Stomach (tissue), 9 donors: ENCODE results near the gene EHD1. TPM values are rescaled to one million over a fixed set of nuclear protein-coding genes. Genes with fewer than 3 reads are reported as not detected.

Experiments
- DNase-seq, 2 donors: peaks; one replicate each; pipeline versions ENCODE4 v3.0.0 to v3.0.0-alpha.2; 2013 to 2019
- H3K27ac ChIP-seq, 5 donors: fragments of 200-600 bp in 4 of 5; sonication (generic) in 4 of 5; one replicate each; pipeline ENCODE4 v1.5.1; 2013 to 2019; ENCODE audit warnings: mild to moderate bottlenecking in 1 of 5, moderate library complexity in 1 of 5
- H3K27me3 ChIP-seq, 3 donors: fragments of 200-600 bp; sonication (generic); one replicate each; pipeline ENCODE4 v1.5.1; 2017 to 2019; ENCODE audit warnings: mixed run types in 1 of 3
- H3K36me3 ChIP-seq, 4 donors: fragments of 200-600 bp; sonication (generic); 1 replicate in 3 of 4; 2 replicates in 1 of 4; pipeline ENCODE4 v1.5.1; 2016 to 2019
- H3K4me1 ChIP-seq, 4 donors: fragments of 200-600 bp; sonication (generic); one replicate each; pipeline ENCODE4 v1.5.1; 2016 to 2019
- H3K4me3 ChIP-seq, 4 donors: fragments of 200-600 bp; sonication (generic) in 3 of 4; one replicate each; pipeline ENCODE4 v1.5.1; 2016 to 2019; ENCODE audit warnings: mild to moderate bottlenecking in 1 of 4
- H3K9me3 ChIP-seq, 4 donors: fragments of 200-600 bp; sonication (generic); one replicate each; pipeline ENCODE4 v1.5.1; 2016 to 2019
- EP300 ChIP-seq: sonication (generic); formaldehyde crosslinking; IDR thresholded peaks from one replicate; pipeline ENCODE4 v1.6.1; 2017; ENCODE audit warnings: antibody characterized with exemption
- POLR2A ChIP-seq, 4 donors: fragments of 450-650 bp; IDR thresholded peaks; one replicate each; pipeline ENCODE4 v1.6.1; 2016; ENCODE audit warnings: antibody characterized with exemption in 4 of 4, control low read depth in 2 of 4, mild to moderate bottlenecking in 1 of 4, moderate library complexity in 1 of 4
- POLR2AphosphoS5 ChIP-seq, 3 donors: sonication (generic); formaldehyde crosslinking; IDR thresholded peaks; one replicate each; pipeline ENCODE4 v1.6.1; 2016; ENCODE audit warnings: antibody characterized with exemption in 3 of 3
- WGBS, 5 donors: extraction: QIAGEN DNeasy Blood & Tissue Kit in 3 of 5; methylation state at CpG; one replicate each; pipeline versions ENCODE4 v1.1.5 to v1.1.7; 2013 to 2018; 5-methylcytosine and 5-hydroxymethylcytosine counted together
- intact Hi-C: fragments of 100-400 bp; cut with DNase I; formaldehyde crosslinking; loops from one replicate; pipeline ENCODE4 v1.15.1; 2023; ENCODE audit warnings: low total_unique reads
- polyA plus RNA-seq, 3 donors: library from polyadenylated mRNA; stranded (reverse); fragments of 200-250 nt; gene quantifications; one replicate each; pipeline ENCODE4 v1.2.3, GENCODE V29; 2013
- total RNA-seq, 5 donors: library from RNA; depleted of rRNA; stranded (reverse); fragments of >200 nt; gene quantifications; one replicate each; pipeline versions ENCODE4 v1.1.0 to v1.2.3, GENCODE V29; 2014 to 2016
- TF ChIP-seq, protein P1 (sequence below), 7 experiments: fragments of 450-650 bp in 4 of 7; fragments of 200-600 bp in 3 of 7; sonication (generic) in 3 of 7; IDR thresholded peaks; one replicate each; pipeline ENCODE4 v1.5.1; 2016 to 2019; ENCODE audit warnings: antibody characterized with exemption in 7 of 7, control low read depth in 2 of 7, mild to moderate bottlenecking in 1 of 7
- donor health status: healthy with polysubstance abuse.
- donor health status: Bipolar disorder and iron deficiency.
- donor health status: healthy.

EHD1 gene
- total and polyA plus RNA-seq, 8 donors, result 17.9 to 160 (median 37.5) TPM

- peak; percentile 84 to 87 for DNase-seq
Measured at GRCh38 chr11:64893194-64894069, 15.0 kb upstream of the EHD1 start.

GRCh38 chr11:64892838-64893193 is 14.4 kb upstream of the EHD1 start:
- TF ChIP-seq EP300, result no peak
- TF ChIP-seq POLR2A (IDR thresholded peaks at IDR 0.05), result no peak
- TF ChIP-seq, protein P1, sequence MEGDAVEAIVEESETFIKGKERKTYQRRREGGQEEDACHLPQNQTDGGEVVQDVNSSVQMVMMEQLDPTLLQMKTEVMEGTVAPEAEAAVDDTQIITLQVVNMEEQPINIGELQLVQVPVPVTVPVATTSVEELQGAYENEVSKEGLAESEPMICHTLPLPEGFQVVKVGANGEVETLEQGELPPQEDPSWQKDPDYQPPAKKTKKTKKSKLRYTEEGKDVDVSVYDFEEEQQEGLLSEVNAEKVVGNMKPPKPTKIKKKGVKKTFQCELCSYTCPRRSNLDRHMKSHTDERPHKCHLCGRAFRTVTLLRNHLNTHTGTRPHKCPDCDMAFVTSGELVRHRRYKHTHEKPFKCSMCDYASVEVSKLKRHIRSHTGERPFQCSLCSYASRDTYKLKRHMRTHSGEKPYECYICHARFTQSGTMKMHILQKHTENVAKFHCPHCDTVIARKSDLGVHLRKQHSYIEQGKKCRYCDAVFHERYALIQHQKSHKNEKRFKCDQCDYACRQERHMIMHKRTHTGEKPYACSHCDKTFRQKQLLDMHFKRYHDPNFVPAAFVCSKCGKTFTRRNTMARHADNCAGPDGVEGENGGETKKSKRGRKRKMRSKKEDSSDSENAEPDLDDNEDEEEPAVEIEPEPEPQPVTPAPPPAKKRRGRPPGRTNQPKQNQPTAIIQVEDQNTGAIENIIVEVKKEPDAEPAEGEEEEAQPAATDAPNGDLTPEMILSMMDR (IDR thresholded peaks at IDR 0.05), result no peak
- no peak for TF ChIP-seq POLR2AphosphoS5 (IDR thresholded peaks at IDR 0.05)
- Histone ChIP-seq H3K4me3 (peak overlapping the region; percentile 37 to 52 (median 45)), H3K4me1 (peaks cover 32 to 56% (median 45%) of the 10 kb centered on the region in 4 donors), H3K36me3 (peaks cover 7 to 34% (median 34%) of the 10 kb centered on the region in 4 donors), H3K27ac (peak overlapping the region; percentile 84 to 94 (median 86)), H3K9me3 (no peaks in the 10 kb centered on the region), H3K27me3 (no peaks in the 10 kb centered on the region)
- WGBS, 5 donors, result 29 to 60% (median 50%) methylated on average over 3 to 10 of the region's 10 CpGs
- intact Hi-C loops, result loop anchor here (2.0 kb wide), 1 partner anchor 46 kb away; no protein-coding TSS in a partner anchor
- no peak for DNase-seq

More at GRCh38 chr11:64893194-64894069, 15.0 kb upstream of the EHD1 start:
- Histone ChIP-seq H3K36me3 (peaks cover 13 to 41% (median 40%) of the 10 kb centered on the region in 4 donors), H3K4me1 (peaks cover 26 to 49% (median 39%) of the 10 kb centered on the region in 4 donors), H3K27ac (peak overlapping the region; percentile 84 to 94 (median 86)), H3K9me3 (no peaks in the 10 kb centered on the region), H3K4me3 (peak overlapping the region; percentile 37 to 52 (median 45)), H3K27me3 (no peaks in the 10 kb centered on the region)
- TF ChIP-seq EP300 (no peak), POLR2AphosphoS5 (IDR thresholded peaks at IDR 0.05) (peak in 2 of 3 donors; percentile 88), POLR2A (IDR thresholded peaks at IDR 0.05) (peak in 1 of 4 donors; percentile 67)
- TF ChIP-seq, protein P1 (IDR thresholded peaks at IDR 0.05), result peak in 2 of 7 experiments; percentile 36 to 68
- 34 to 57% (median 40%) methylated on average over 21 to 25 of the region's 25 CpGs for WGBS, 5 donors
- intact Hi-C loops, result loop anchor here (2.0 kb wide), 1 partner anchor 47 kb away; no protein-coding TSS in a partner anchor

GRCh38 chr11:64892411-64892831 is 14.0 kb upstream of the EHD1 start:
- TF ChIP-seq POLR2AphosphoS5 (IDR thresholded peaks at IDR 0.05), result no peak
- TF ChIP-seq EP300, result no peak
- TF ChIP-seq, protein P1 (IDR thresholded peaks at IDR 0.05), result no peak
- no peak for TF ChIP-seq POLR2A (IDR thresholded peaks at IDR 0.05)
- H3K27ac ChIP-seq, result peak overlapping the region; percentile 84 to 94 (median 86)
- no peak for DNase-seq
- no peaks in the 10 kb centered on the region for H3K9me3 ChIP-seq
- 23 to 59% (median 41%) methylated on average over 11 of the region's 11 CpGs for WGBS, 5 donors
- peaks cover 3 to 30% (median 30%) of the 10 kb centered on the region in 4 donors for H3K36me3 ChIP-seq
- peaks cover 36 to 59% (median 49%) of the 10 kb centered on the region in 4 donors for H3K4me1 ChIP-seq
- no peaks in the 10 kb centered on the region for H3K27me3 ChIP-seq
- intact Hi-C loops, result loop anchor here (2.0 kb wide), 1 partner anchor 46 kb away; no protein-coding TSS in a partner anchor
- H3K4me3 ChIP-seq, result peak overlapping the region; percentile 37 to 52 (median 45)

- Histone ChIP-seq H3K4me1 (peaks cover 37 to 65% (median 53%) of the 10 kb centered on the region in 4 donors), H3K36me3 (peaks cover 0 to 25% (median 25%) of the 10 kb centered on the region in 4 donors), H3K27ac (peak overlapping the region; percentile 84 to 94 (median 86)), H3K4me3 (peak overlapping the region; percentile 37 to 52 (median 45)), H3K9me3 (no peaks in the 10 kb centered on the region), H3K27me3 (no peaks in the 10 kb centered on the region)
- WGBS, 5 donors, result 37 to 57% (median 48%) methylated on average over 5 of the region's 5 CpGs
- DNase-seq, result no peak
- TF ChIP-seq POLR2AphosphoS5 (IDR thresholded peaks at IDR 0.05) (no peak), EP300 (no peak), POLR2A (IDR thresholded peaks at IDR 0.05) (no peak)
- TF ChIP-seq, protein P1 (IDR thresholded peaks at IDR 0.05), result no peak
- intact Hi-C loops, result loop anchor here (2.0 kb wide), 1 partner anchor 45 kb away; no protein-coding TSS in a partner anchor
Measured at GRCh38 chr11:64891880-64892279, 13.5 kb upstream of the EHD1 start.
